ENCODE results near the gene GABRR3. TPM values are rescaled to one million over a fixed set of nuclear protein-coding genes. Genes with fewer than 3 reads are reported as not detected.

The GABRR3 gene
- total RNA-seq, 3 donors from 2014 or later (not counting 1 experiment from before 2014, with no cell fraction given) = not detected

GRCh38 chr3:97971679-97972567 lies 63.2 kb downstream of the GABRR3 start, which contains the start of gene RIOX2:
Gene RIOX2 (minus strand): TSS chr3:97972431. CDS start chr3:97967593, 4,838 bp downstream.
- peak within 1 kb of the TSS; percentile 1 for H3K27ac ChIP-seq (ENCODE audit: low read length)
- peaks cover 12% of the 10 kb centered on the region for H3K4me1 ChIP-seq (ENCODE audit: control insufficient read depth, insufficient read depth, low read length)
- intact Hi-C loops (cut with micrococcal nuclease) = no loop called here
- Mint-ChIP-seq H3K27ac (peak within 1 kb of the TSS; percentile 74 to 83), H3K9me3 (no peaks in the 10 kb centered on the region), H3K27me3 (ENCODE audit: low read depth in 2 of 2) (no peaks in the 10 kb centered on the region), H3K4me3 (peak within 1 kb of the TSS; percentile 87), H3K36me3 (no peaks in the 10 kb centered on the region), H3K4me1 (peaks cover 26 to 36% of the 10 kb centered on the region in 2 donors)
- H3K27me3 ChIP-seq (ENCODE audit: control insufficient read depth, insufficient read depth, low read length) = no peaks in the 10 kb centered on the region
- TF ChIP-seq CTCF (IDR thresholded peaks at IDR 0.05) = no peak
- peaks cover under 1% of the 10 kb centered on the region for H3K36me3 ChIP-seq (ENCODE audit: control insufficient read depth, insufficient read depth, low read length)
- 1% methylated on average over 81 of the region's 82 CpGs for WGBS (ENCODE audit: insufficient coverage)
- H3K9me3 ChIP-seq (ENCODE audit: control insufficient read depth, insufficient read depth, low read length) = no peaks in the 10 kb centered on the region
- ATAC-seq = peak; percentile 87 to 90 (median 87)
- peak; percentile 57 to 87 for DNase-seq
- H3K4me3 ChIP-seq (ENCODE audit: low read length) = peak within 1 kb of the TSS; percentile 36

GRCh38 chr3:97970956-97971620 lies 64.0 kb downstream of the GABRR3 start:
- WGBS (ENCODE audit: insufficient coverage) = 81% methylated on average over 9 of the region's 9 CpGs
- no peaks in the 10 kb centered on the region for H3K9me3 Mint-ChIP-seq
- no peak for TF ChIP-seq CTCF (IDR thresholded peaks at IDR 0.05)
- Histone ChIP-seq H3K9me3 (ENCODE audit: control insufficient read depth, insufficient read depth, low read length) (no peaks in the 10 kb centered on the region), H3K27me3 (ENCODE audit: control insufficient read depth, insufficient read depth, low read length) (no peaks in the 10 kb centered on the region), H3K4me3 (ENCODE audit: low read length) (peak overlapping the region; percentile 36), H3K36me3 (ENCODE audit: control insufficient read depth, insufficient read depth, low read length) (peaks cover 5% of the 10 kb centered on the region), H3K27ac (ENCODE audit: low read length) (peak overlapping the region; percentile 1), H3K4me1 (ENCODE audit: control insufficient read depth, insufficient read depth, low read length) (peaks cover 12% of the 10 kb centered on the region)
- peaks cover 26 to 36% of the 10 kb centered on the region in 2 donors for H3K4me1 Mint-ChIP-seq
- peak overlapping the region; percentile 87 for H3K4me3 Mint-ChIP-seq
- intact Hi-C loops (cut with micrococcal nuclease) = no loop called here
- H3K27ac Mint-ChIP-seq = peak overlapping the region; percentile 74 to 83
- DNase-seq = no peak
- H3K36me3 Mint-ChIP-seq = no peaks in the 10 kb centered on the region
- no peaks in the 10 kb centered on the region for H3K27me3 Mint-ChIP-seq (ENCODE audit: low read depth in 2 of 2)
- ATAC-seq = no peak

GRCh38 chr3:97970156-97970555 lies 65.0 kb downstream of the GABRR3 start:
- H3K4me1 Mint-ChIP-seq = peaks cover 26 to 35% of the 10 kb centered on the region in 2 donors
- no peak overlapping the region for H3K27ac ChIP-seq (ENCODE audit: low read length)
- H3K36me3 Mint-ChIP-seq = no peaks in the 10 kb centered on the region
- 100% methylated on average over 1 of the region's 1 CpG for WGBS (ENCODE audit: insufficient coverage)
- peaks cover 11% of the 10 kb centered on the region for H3K36me3 ChIP-seq (ENCODE audit: control insufficient read depth, insufficient read depth, low read length)
- no peak for TF ChIP-seq CTCF (IDR thresholded peaks at IDR 0.05)
- intact Hi-C loops (cut with micrococcal nuclease) = no loop called here
- no peaks in the 10 kb centered on the region for H3K27me3 Mint-ChIP-seq (ENCODE audit: low read depth in 2 of 2)
- ATAC-seq = no peak
- peak overlapping the region; percentile 47 for H3K4me3 Mint-ChIP-seq
- H3K4me1 ChIP-seq (ENCODE audit: control insufficient read depth, insufficient read depth, low read length) = peaks cover 12% of the 10 kb centered on the region
- no peaks in the 10 kb centered on the region for H3K9me3 Mint-ChIP-seq
- H3K27me3 ChIP-seq (ENCODE audit: control insufficient read depth, insufficient read depth, low read length) = no peaks in the 10 kb centered on the region
- DNase-seq = no peak
- H3K9me3 ChIP-seq (ENCODE audit: control insufficient read depth, insufficient read depth, low read length) = no peaks in the 10 kb centered on the region
- no peak overlapping the region for H3K4me3 ChIP-seq (ENCODE audit: low read length)
- H3K27ac Mint-ChIP-seq = peak overlapping the region in 1 of 2 donors; percentile 74

All from natural killer cell (primary cell).